ENCODE data around the gene VASH2.

The VASH2 gene

GRCh38 chr1:213035573-213035972 is 85.2 kb downstream of the VASH2 start:
- no peak for DNase-seq (ENCODE audit: low spot score)

Data from CD4-positive, alpha-beta T cell treated with Interleukin-6 at 100 ng/mL for 8 hours (primary cell).